HEK293 (cell line): Measurements from ENCODE around the gene NR2F2.

Source experiments
- BCL11A ChIP-seq: fragments of 450-650 bp; formaldehyde crosslinking; IDR thresholded peaks from 2 replicates; pipeline ENCODE4 v1.5.1; 2016; ENCODE audit warnings: low read depth, missing biosample characterization, missing genetic modification characterization
- GFI1B ChIP-seq: fragments of 450-650 bp; formaldehyde crosslinking; IDR thresholded peaks from 2 replicates; pipeline ENCODE4 v1.5.1; 2016; ENCODE audit warnings: missing biosample characterization, missing genetic modification characterization
- GLI2 ChIP-seq: fragments of 450-650 bp; formaldehyde crosslinking; IDR thresholded peaks from 2 replicates; pipeline ENCODE4; 2017; ENCODE audit warnings: missing biosample characterization, missing genetic modification characterization, low read depth, borderline replicate concordance
- GLI4 ChIP-seq: fragments of 450-650 bp; formaldehyde crosslinking; IDR thresholded peaks from 2 replicates; pipeline ENCODE4 v1.5.1; 2016; ENCODE audit warnings: missing biosample characterization, missing genetic modification characterization
- KLF16 ChIP-seq: fragments of 450-650 bp; formaldehyde crosslinking; IDR thresholded peaks from 2 replicates; pipeline ENCODE4 v1.5.1; 2017; ENCODE audit warnings: missing biosample characterization, missing genetic modification characterization
- ZBTB8A ChIP-seq: fragments of 450-650 bp; formaldehyde crosslinking; IDR thresholded peaks from 2 replicates; pipeline ENCODE4 v1.5.1; 2016; ENCODE audit warnings: missing biosample characterization, missing genetic modification characterization
- ZEB2 ChIP-seq: fragments of 450-650 bp; formaldehyde crosslinking; IDR thresholded peaks from 2 replicates; pipeline ENCODE4 v1.5.1; 2016; ENCODE audit warnings: missing biosample characterization, missing genetic modification characterization
- ZNF140 ChIP-seq: fragments of 450-650 bp; formaldehyde crosslinking; IDR thresholded peaks from 2 replicates; pipeline ENCODE4 v1.5.1; 2016; ENCODE audit warnings: missing biosample characterization, missing genetic modification characterization
- ZNF221 ChIP-seq: fragments of 450-650 bp; formaldehyde crosslinking; IDR thresholded peaks from 2 replicates; pipeline ENCODE4 v1.5.1; 2017; ENCODE audit warnings: missing biosample characterization, missing genetic modification characterization, borderline replicate concordance
- ZNF23 ChIP-seq: fragments of 450-650 bp; formaldehyde crosslinking; IDR thresholded peaks from 2 replicates; pipeline ENCODE4 v1.5.1; 2016; ENCODE audit warnings: missing biosample characterization, missing genetic modification characterization, borderline replicate concordance
- ZNF302 ChIP-seq: fragments of 450-650 bp; formaldehyde crosslinking; IDR thresholded peaks from 2 replicates; pipeline ENCODE4 v1.5.1; 2016; ENCODE audit warnings: missing biosample characterization, missing genetic modification characterization, low read depth
- ZNF324 ChIP-seq: fragments of 450-650 bp; formaldehyde crosslinking; IDR thresholded peaks from 2 replicates; pipeline ENCODE4 v1.5.1; 2016; ENCODE audit warnings: missing biosample characterization, missing genetic modification characterization
- ZNF777 ChIP-seq: fragments of 450-650 bp; formaldehyde crosslinking; IDR thresholded peaks from 2 replicates; pipeline ENCODE4 v1.5.1; 2017; ENCODE audit warnings: missing biosample characterization, missing genetic modification characterization, borderline replicate concordance
- TF ChIP-seq, protein P1 (sequence below): fragments of 450-650 bp; formaldehyde crosslinking; IDR thresholded peaks from 2 replicates; pipeline ENCODE4 v1.5.1; 2016; ENCODE audit warnings: missing biosample characterization, missing genetic modification characterization
- TF ChIP-seq, protein P2 (sequence below): fragments of 450-650 bp; formaldehyde crosslinking; optimal IDR thresholded peaks from 2 replicates; pipeline ENCODE3; 2016; ENCODE audit warnings: missing biosample characterization, mild to moderate bottlenecking, missing genetic modification characterization
- TF ChIP-seq, protein P3 (sequence below): fragments of 450-650 bp; formaldehyde crosslinking; IDR thresholded peaks from 2 replicates; pipeline ENCODE4 v1.5.1; 2016; ENCODE audit warnings: missing biosample characterization, missing genetic modification characterization
- TF ChIP-seq, protein P4 (sequence below): fragments of 450-650 bp; formaldehyde crosslinking; IDR thresholded peaks from 2 replicates; pipeline ENCODE4 v1.5.1; 2016; ENCODE audit warnings: missing biosample characterization, missing genetic modification characterization, borderline replicate concordance

Gene NR2F2

DNA sequence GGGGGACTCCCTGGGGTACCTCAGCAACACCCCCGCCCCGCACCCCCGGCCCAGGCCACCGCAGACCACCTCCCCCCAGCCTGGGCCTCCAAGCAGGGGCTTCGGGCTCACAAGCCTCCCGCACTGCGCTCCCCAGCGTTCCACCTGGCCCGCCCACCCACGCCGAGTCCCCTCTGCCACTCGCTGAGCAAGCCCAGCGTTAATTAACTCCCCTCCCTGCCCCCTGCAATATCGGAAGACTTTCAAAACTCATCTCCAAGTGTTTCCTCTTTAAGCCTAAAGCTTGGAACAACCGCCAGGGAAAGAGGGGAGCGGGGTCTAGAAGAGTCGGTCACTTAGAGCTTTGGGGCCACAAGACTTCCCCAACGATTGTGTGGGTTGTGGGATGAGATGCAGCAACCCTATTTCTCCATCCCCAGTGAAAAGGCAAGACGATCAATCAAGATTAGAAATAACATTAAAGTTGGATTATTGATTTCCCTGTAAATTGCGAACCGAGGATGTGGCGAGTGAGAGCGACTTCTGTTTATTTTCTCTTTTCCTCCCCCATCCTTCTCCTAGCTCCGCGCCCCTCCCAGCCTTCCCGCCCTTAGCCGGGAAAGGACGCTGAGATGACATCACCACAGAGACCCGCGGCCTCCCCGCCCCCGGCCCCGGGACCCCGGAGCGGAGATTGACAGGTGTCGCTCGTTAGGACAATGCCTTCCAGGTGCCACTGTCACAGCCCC, 30.2 kb downstream of the NR2F2 start (continued):
- TF ChIP-seq, protein P1, sequence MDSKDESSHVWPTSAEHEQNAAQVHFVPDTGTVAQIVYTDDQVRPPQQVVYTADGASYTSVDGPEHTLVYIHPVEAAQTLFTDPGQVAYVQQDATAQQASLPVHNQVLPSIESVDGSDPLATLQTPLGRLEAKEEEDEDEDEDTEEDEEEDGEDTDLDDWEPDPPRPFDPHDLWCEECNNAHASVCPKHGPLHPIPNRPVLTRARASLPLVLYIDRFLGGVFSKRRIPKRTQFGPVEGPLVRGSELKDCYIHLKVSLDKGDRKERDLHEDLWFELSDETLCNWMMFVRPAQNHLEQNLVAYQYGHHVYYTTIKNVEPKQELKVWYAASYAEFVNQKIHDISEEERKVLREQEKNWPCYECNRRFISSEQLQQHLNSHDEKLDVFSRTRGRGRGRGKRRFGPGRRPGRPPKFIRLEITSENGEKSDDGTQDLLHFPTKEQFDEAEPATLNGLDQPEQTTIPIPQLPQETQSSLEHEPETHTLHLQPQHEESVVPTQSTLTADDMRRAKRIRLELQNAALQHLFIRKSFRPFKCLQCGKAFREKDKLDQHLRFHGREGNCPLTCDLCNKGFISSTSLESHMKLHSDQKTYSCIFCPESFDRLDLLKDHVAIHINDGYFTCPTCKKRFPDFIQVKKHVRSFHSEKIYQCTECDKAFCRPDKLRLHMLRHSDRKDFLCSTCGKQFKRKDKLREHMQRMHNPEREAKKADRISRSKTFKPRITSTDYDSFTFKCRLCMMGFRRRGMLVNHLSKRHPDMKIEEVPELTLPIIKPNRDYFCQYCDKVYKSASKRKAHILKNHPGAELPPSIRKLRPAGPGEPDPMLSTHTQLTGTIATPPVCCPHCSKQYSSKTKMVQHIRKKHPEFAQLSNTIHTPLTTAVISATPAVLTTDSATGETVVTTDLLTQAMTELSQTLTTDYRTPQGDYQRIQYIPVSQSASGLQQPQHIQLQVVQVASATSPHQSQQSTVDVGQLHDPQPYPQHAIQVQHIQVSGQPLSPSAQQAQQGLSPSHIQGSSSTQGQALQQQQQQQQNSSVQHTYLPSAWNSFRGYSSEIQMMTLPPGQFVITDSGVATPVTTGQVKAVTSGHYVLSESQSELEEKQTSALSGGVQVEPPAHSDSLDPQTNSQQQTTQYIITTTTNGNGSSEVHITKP (tag by site-specific recombination) = peak; percentile 94
- TF ChIP-seq ZBTB8A (tag by site-specific recombination) (no peak; the same call in none of the 2 replicates), ZNF324 (tag by site-specific recombination) (peak; percentile 17; the same call in 1 of the 2 replicates), ZNF302 (tag by site-specific recombination) (no peak), KLF16 (no peak; the same call in 1 of the 2 replicates), ZNF221 (no peak), ZEB2 (peak; percentile 80), ZNF140 (no peak), GLI4 (no peak), GLI2 (tag by site-specific recombination) (no peak), ZNF23 (tag by site-specific recombination) (no peak), ZNF777 (tag by site-specific recombination) (no peak), BCL11A (tag by site-specific recombination) (no peak), GFI1B (tag by site-specific recombination) (0 out of 2 replicates have a peak, but pooled peaks have one; percentile 21)
- TF ChIP-seq, protein P2, sequence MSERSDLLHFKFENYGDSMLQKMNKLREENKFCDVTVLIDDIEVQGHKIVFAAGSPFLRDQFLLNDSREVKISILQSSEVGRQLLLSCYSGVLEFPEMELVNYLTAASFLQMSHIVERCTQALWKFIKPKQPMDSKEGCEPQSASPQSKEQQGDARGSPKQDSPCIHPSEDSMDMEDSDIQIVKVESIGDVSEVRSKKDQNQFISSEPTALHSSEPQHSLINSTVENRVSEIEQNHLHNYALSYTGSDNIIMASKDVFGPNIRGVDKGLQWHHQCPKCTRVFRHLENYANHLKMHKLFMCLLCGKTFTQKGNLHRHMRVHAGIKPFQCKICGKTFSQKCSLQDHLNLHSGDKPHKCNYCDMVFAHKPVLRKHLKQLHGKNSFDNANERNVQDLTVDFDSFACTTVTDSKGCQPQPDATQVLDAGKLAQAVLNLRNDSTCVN (tag by site-specific recombination) = peak; percentile 10
- TF ChIP-seq, protein P3, sequence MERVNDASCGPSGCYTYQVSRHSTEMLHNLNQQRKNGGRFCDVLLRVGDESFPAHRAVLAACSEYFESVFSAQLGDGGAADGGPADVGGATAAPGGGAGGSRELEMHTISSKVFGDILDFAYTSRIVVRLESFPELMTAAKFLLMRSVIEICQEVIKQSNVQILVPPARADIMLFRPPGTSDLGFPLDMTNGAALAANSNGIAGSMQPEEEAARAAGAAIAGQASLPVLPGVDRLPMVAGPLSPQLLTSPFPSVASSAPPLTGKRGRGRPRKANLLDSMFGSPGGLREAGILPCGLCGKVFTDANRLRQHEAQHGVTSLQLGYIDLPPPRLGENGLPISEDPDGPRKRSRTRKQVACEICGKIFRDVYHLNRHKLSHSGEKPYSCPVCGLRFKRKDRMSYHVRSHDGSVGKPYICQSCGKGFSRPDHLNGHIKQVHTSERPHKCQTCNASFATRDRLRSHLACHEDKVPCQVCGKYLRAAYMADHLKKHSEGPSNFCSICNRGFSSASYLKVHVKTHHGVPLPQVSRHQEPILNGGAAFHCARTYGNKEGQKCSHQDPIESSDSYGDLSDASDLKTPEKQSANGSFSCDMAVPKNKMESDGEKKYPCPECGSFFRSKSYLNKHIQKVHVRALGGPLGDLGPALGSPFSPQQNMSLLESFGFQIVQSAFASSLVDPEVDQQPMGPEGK (tag by site-specific recombination) = peak; percentile 85; the same call in 1 of the 2 replicates
- TF ChIP-seq, protein P4, sequence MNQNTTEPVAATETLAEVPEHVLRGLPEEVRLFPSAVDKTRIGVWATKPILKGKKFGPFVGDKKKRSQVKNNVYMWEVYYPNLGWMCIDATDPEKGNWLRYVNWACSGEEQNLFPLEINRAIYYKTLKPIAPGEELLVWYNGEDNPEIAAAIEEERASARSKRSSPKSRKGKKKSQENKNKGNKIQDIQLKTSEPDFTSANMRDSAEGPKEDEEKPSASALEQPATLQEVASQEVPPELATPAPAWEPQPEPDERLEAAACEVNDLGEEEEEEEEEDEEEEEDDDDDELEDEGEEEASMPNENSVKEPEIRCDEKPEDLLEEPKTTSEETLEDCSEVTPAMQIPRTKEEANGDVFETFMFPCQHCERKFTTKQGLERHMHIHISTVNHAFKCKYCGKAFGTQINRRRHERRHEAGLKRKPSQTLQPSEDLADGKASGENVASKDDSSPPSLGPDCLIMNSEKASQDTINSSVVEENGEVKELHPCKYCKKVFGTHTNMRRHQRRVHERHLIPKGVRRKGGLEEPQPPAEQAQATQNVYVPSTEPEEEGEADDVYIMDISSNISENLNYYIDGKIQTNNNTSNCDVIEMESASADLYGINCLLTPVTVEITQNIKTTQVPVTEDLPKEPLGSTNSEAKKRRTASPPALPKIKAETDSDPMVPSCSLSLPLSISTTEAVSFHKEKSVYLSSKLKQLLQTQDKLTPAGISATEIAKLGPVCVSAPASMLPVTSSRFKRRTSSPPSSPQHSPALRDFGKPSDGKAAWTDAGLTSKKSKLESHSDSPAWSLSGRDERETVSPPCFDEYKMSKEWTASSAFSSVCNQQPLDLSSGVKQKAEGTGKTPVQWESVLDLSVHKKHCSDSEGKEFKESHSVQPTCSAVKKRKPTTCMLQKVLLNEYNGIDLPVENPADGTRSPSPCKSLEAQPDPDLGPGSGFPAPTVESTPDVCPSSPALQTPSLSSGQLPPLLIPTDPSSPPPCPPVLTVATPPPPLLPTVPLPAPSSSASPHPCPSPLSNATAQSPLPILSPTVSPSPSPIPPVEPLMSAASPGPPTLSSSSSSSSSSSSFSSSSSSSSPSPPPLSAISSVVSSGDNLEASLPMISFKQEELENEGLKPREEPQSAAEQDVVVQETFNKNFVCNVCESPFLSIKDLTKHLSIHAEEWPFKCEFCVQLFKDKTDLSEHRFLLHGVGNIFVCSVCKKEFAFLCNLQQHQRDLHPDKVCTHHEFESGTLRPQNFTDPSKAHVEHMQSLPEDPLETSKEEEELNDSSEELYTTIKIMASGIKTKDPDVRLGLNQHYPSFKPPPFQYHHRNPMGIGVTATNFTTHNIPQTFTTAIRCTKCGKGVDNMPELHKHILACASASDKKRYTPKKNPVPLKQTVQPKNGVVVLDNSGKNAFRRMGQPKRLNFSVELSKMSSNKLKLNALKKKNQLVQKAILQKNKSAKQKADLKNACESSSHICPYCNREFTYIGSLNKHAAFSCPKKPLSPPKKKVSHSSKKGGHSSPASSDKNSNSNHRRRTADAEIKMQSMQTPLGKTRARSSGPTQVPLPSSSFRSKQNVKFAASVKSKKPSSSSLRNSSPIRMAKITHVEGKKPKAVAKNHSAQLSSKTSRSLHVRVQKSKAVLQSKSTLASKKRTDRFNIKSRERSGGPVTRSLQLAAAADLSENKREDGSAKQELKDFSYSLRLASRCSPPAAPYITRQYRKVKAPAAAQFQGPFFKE (tag by site-specific recombination) = no peak
- TF ChIP-seq, all 188 proteins: peak for 39
